Endothelial cell of umbilical vein (primary cell): Measurements from ENCODE around the gene MAPK8.

Experiments used
- CTCF ChIP-seq, 2 donors: IDR thresholded peaks; 1 replicate in 1 of 2; 2 replicates in 1 of 2; pipeline ENCODE4 v1.5.1; 2011; ENCODE audit warnings: low read length in 2 of 2, mild to moderate bottlenecking in 2 of 2, moderate library complexity in 2 of 2, control low read depth in 1 of 2, inconsistent platforms in 1 of 2, low read depth in 1 of 2; ENCODE audit not compliant: insufficient read depth in 1 of 2; ENCODE audit errors: extremely low read depth in 1 of 2
- EZH2 ChIP-seq: IDR thresholded peaks from 2 replicates; pipeline ENCODE4 v1.6.1; 2012; ENCODE audit warnings: borderline replicate concordance, low read depth, mild to moderate bottlenecking, moderate library complexity, low read length, inconsistent platforms; ENCODE audit not compliant: severe bottlenecking
- FOS ChIP-seq: IDR thresholded peaks from 2 replicates; pipeline ENCODE4 v1.6.1; 2011; ENCODE audit warnings: mild to moderate bottlenecking, low read length, moderate library complexity, borderline replicate concordance; ENCODE audit not compliant: insufficient read depth
- GATA2 ChIP-seq: IDR thresholded peaks from 2 replicates; pipeline ENCODE4 v1.7.0; 2011; ENCODE audit warnings: low read depth, mild to moderate bottlenecking, moderate library complexity, mixed read lengths, low read length; ENCODE audit not compliant: insufficient read length, insufficient read depth
- MAX ChIP-seq: IDR thresholded peaks from 2 replicates; pipeline ENCODE4 v1.6.1; 2011; ENCODE audit not compliant: insufficient read depth, insufficient read length
- MYC ChIP-seq: IDR thresholded peaks from one replicate; pipeline ENCODE4 v1.6.1; 2011; ENCODE audit warnings: mild to moderate bottlenecking, low read depth, low read length
- POLR2A ChIP-seq: IDR thresholded peaks from 2 replicates; pipeline ENCODE4 v1.6.1; 2012; ENCODE audit warnings: low read depth, mild to moderate bottlenecking, control low read depth, low read length
- POLR2AphosphoS5 ChIP-seq: IDR thresholded peaks from 2 replicates; pipeline ENCODE4 v1.6.1; 2012; ENCODE audit warnings: low read depth, mild to moderate bottlenecking, control low read depth, low read length, moderate library complexity; ENCODE audit not compliant: insufficient read depth

- TF ChIP-seq EZH2 (no peak), CTCF (IDR thresholded peaks at IDR 0.05; ENCODE audit: extremely low read depth in 1 of 2, insufficient read depth in 1 of 2, low read depth in 1 of 2, low read length in 2 of 2) (no peak), MAX (no peak), POLR2A (no peak), POLR2AphosphoS5 (no peak), MYC (no peak), FOS (no peak), GATA2 (no peak)
These were observed 133.1 kb downstream of the MAPK8 start for GRCh38 chr10:48439581-48440041.
